ENCODE measurements around the gene RERE.

DNA sequence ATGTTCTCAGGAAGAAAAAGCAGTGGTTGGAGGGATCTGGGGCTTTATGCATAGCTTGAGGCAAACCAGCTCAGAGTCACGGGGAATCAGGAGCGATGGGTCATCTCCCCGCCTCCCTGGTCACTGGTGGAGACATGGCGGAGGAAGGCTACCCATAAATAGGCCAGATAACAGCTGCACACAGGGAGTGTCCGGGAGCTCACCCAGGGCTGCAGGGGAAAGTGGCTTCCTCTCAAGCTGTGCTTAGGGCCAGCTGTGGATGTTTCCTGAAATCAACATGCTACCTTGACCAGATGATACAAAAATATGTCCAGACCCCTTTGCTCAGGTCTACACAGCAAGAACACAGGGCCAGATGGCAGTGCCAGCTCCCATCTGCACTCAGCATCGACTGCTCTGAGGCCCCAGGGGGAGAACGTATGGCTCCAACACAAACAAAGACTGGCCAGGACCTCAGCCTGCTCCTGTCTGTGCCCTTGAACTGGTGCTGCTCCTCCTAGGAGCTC, 27.1 kb upstream of the RERE start:
- TF ChIP-seq REPIN1 (tag by site-specific recombination; IDR thresholded peaks at IDR 0.05; ENCODE audit: low read depth): no peak
- TF ChIP-seq, protein P1, sequence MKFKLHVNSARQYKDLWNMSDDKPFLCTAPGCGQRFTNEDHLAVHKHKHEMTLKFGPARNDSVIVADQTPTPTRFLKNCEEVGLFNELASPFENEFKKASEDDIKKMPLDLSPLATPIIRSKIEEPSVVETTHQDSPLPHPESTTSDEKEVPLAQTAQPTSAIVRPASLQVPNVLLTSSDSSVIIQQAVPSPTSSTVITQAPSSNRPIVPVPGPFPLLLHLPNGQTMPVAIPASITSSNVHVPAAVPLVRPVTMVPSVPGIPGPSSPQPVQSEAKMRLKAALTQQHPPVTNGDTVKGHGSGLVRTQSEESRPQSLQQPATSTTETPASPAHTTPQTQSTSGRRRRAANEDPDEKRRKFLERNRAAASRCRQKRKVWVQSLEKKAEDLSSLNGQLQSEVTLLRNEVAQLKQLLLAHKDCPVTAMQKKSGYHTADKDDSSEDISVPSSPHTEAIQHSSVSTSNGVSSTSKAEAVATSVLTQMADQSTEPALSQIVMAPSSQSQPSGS (tag by site-specific recombination; IDR thresholded peaks at IDR 0.05; ENCODE audit: low read depth): no peak
- no peak for TF ChIP-seq TCF7L2 (IDR thresholded peaks at IDR 0.05; ENCODE audit: borderline replicate concordance, low read depth, low read length)
- TF ChIP-seq, protein P2, sequence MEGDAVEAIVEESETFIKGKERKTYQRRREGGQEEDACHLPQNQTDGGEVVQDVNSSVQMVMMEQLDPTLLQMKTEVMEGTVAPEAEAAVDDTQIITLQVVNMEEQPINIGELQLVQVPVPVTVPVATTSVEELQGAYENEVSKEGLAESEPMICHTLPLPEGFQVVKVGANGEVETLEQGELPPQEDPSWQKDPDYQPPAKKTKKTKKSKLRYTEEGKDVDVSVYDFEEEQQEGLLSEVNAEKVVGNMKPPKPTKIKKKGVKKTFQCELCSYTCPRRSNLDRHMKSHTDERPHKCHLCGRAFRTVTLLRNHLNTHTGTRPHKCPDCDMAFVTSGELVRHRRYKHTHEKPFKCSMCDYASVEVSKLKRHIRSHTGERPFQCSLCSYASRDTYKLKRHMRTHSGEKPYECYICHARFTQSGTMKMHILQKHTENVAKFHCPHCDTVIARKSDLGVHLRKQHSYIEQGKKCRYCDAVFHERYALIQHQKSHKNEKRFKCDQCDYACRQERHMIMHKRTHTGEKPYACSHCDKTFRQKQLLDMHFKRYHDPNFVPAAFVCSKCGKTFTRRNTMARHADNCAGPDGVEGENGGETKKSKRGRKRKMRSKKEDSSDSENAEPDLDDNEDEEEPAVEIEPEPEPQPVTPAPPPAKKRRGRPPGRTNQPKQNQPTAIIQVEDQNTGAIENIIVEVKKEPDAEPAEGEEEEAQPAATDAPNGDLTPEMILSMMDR (tag by site-specific recombination; IDR thresholded peaks at IDR 0.05): no peak
- no peak for TF ChIP-seq ZNF24 (tag by site-specific recombination; IDR thresholded peaks at IDR 0.05)
- TF ChIP-seq, protein P3, sequence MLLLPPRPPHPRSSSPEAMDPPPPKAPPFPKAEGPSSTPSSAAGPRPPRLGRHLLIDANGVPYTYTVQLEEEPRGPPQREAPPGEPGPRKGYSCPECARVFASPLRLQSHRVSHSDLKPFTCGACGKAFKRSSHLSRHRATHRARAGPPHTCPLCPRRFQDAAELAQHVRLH (tag by site-specific recombination; IDR thresholded peaks at IDR 0.05): no peak
- TF ChIP-seq ZNF311 (tag by site-specific recombination; IDR thresholded peaks at IDR 0.05; ENCODE audit: borderline replicate concordance): no peak
- no peak for TF ChIP-seq ZNF239 (tag by site-specific recombination; IDR thresholded peaks at IDR 0.05)
- TF ChIP-seq, protein P4, sequence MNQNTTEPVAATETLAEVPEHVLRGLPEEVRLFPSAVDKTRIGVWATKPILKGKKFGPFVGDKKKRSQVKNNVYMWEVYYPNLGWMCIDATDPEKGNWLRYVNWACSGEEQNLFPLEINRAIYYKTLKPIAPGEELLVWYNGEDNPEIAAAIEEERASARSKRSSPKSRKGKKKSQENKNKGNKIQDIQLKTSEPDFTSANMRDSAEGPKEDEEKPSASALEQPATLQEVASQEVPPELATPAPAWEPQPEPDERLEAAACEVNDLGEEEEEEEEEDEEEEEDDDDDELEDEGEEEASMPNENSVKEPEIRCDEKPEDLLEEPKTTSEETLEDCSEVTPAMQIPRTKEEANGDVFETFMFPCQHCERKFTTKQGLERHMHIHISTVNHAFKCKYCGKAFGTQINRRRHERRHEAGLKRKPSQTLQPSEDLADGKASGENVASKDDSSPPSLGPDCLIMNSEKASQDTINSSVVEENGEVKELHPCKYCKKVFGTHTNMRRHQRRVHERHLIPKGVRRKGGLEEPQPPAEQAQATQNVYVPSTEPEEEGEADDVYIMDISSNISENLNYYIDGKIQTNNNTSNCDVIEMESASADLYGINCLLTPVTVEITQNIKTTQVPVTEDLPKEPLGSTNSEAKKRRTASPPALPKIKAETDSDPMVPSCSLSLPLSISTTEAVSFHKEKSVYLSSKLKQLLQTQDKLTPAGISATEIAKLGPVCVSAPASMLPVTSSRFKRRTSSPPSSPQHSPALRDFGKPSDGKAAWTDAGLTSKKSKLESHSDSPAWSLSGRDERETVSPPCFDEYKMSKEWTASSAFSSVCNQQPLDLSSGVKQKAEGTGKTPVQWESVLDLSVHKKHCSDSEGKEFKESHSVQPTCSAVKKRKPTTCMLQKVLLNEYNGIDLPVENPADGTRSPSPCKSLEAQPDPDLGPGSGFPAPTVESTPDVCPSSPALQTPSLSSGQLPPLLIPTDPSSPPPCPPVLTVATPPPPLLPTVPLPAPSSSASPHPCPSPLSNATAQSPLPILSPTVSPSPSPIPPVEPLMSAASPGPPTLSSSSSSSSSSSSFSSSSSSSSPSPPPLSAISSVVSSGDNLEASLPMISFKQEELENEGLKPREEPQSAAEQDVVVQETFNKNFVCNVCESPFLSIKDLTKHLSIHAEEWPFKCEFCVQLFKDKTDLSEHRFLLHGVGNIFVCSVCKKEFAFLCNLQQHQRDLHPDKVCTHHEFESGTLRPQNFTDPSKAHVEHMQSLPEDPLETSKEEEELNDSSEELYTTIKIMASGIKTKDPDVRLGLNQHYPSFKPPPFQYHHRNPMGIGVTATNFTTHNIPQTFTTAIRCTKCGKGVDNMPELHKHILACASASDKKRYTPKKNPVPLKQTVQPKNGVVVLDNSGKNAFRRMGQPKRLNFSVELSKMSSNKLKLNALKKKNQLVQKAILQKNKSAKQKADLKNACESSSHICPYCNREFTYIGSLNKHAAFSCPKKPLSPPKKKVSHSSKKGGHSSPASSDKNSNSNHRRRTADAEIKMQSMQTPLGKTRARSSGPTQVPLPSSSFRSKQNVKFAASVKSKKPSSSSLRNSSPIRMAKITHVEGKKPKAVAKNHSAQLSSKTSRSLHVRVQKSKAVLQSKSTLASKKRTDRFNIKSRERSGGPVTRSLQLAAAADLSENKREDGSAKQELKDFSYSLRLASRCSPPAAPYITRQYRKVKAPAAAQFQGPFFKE (tag by site-specific recombination; IDR thresholded peaks at IDR 0.05; ENCODE audit: borderline replicate concordance): no peak
- TF ChIP-seq ZNF585B (tag by site-specific recombination; IDR thresholded peaks at IDR 0.05): no peak
- no peak for TF ChIP-seq ZNF529 (tag by site-specific recombination; IDR thresholded peaks at IDR 0.05; ENCODE audit: insufficient replicate concordance)

Data from HEK293 (cell line).